Ovary (tissue), 9 donors: ENCODE measurements around the gene CTBP1. TPM values are rescaled to one million over a fixed set of nuclear protein-coding genes. Genes with fewer than 3 reads are reported as not detected.

Experiments used
- DNase-seq, 5 donors: peaks; one replicate each; pipeline ENCODE4 v3.0.0-alpha.2; 2019 to 2020
- H3K27ac ChIP-seq, 2 donors: fragments of 200-600 bp; one replicate each; pipeline versions ENCODE4 v1.5.1 to v1.8.0; 2019 to 2022
- H3K27me3 ChIP-seq: fragments of 200-600 bp; one replicate; pipeline ENCODE4 v1.8.0; 2022
- H3K36me3 ChIP-seq: fragments of 200-600 bp; sonication (generic); one replicate; pipeline ENCODE4 v1.5.1; 2019
- H3K4me1 ChIP-seq: one replicate; pipeline ENCODE4 v1.8.1; 2013; ENCODE audit warnings: mild to moderate bottlenecking, moderate library complexity; ENCODE audit not compliant: insufficient read depth
- H3K4me3 ChIP-seq: fragments of 200-600 bp; sonication (generic); one replicate; pipeline ENCODE4 v1.5.1; 2017
- H3K9me3 ChIP-seq, 2 donors: fragments of 200-600 bp in 1 of 2; sonication (generic) in 1 of 2; one replicate each; pipeline versions ENCODE4 v1.5.1 to v1.8.1; 2013 to 2019; ENCODE audit warnings: mild to moderate bottlenecking in 1 of 2, moderate library complexity in 1 of 2
- CTCF ChIP-seq, 3 donors: fragments of 450-650 bp in 2 of 3; fragments of 200-600 bp in 1 of 3; IDR thresholded peaks; one replicate each; pipeline versions ENCODE4 v1.5.1 to v1.8.0; 2016 to 2022; ENCODE audit warnings: antibody characterized with exemption in 3 of 3, mild to moderate bottlenecking in 1 of 3
- EP300 ChIP-seq: sonication (generic); formaldehyde crosslinking; IDR thresholded peaks from one replicate; pipeline ENCODE4 v1.6.1; 2017; ENCODE audit warnings: antibody characterized with exemption
- POLR2A ChIP-seq: fragments of 450-650 bp; IDR thresholded peaks from one replicate; pipeline ENCODE4 v1.6.1; 2017; ENCODE audit warnings: antibody characterized with exemption, mild to moderate bottlenecking, moderate library complexity
- WGBS, 3 donors: extraction: QIAGEN DNeasy Blood & Tissue Kit in 1 of 3; methylation state at CpG; one replicate each; pipeline versions ENCODE4 v1.1.5 to v1.1.7; 2013 to 2017; 5-methylcytosine and 5-hydroxymethylcytosine counted together
- intact Hi-C, 4 donors: fragments of 100-400 bp; cut with DNase I; formaldehyde crosslinking; loops; one replicate each; pipeline versions ENCODE4 v1.11.0 to v1.15.1; 2022 to 2023
- polyA plus RNA-seq, 2 donors: library from polyadenylated mRNA; stranded (reverse); fragments of 200-250 nt in 1 of 2; fragments of 350-450 nt in 1 of 2; fragmentation: Illumina TruSeq in 1 of 2; extraction: RNeasy Lipid Tissue Mini Kit (QIAGEN cat#74804) in 1 of 2; gene quantifications; one replicate each; pipeline ENCODE4 v1.2.3, GENCODE V29; 2013 to 2014
- total RNA-seq, 7 donors: library from RNA; depleted of rRNA in 2 of 7; stranded (reverse); fragments of >200 nt in 2 of 7; fragmentation: NEBNext Ultra II Directional in 3 of 7; extraction: Animal tissue kit (Norgen Biotek cat#: 25700) in 3 of 7; gene quantifications; one replicate each; pipeline versions ENCODE4 v1.1.0 to v1.2.4, GENCODE V29; 2016 to 2023
- donor health status: DM: no; HTN: no; CAD: no; lungs with moderate emphysema.
- donor health status: DM: no; HTN: no; CAD: no.
- donor health status: Bipolar disorder and iron deficiency.
- donor health status: DM: yes; HTN: yes; CAD: no.
- donor health status: DM: no; HTN: no; CAD: no.
- donor health status: DM: yes; HTN: yes; CAD: no.

CTBP1 gene
- total and polyA plus RNA-seq, 9 donors = 45.7 to 231 (median 141) TPM

GRCh38 chr4:1164040-1164439 lies 84.9 kb downstream of the CTBP1 start:
- intact Hi-C loops = loop anchor here in 1 of 4 donors (10.0 kb wide), 1 partner anchor 191 kb away; no protein-coding TSS in a partner anchor
- Histone ChIP-seq H3K9me3 (no peaks in the 10 kb centered on the region), H3K36me3 (no peaks in the 10 kb centered on the region), H3K4me1 (no peaks in the 10 kb centered on the region), H3K27me3 (no peaks in the 10 kb centered on the region), H3K27ac (no peak overlapping the region), H3K4me3 (no peak overlapping the region)
- DNase-seq = no peak
- TF ChIP-seq EP300 = no peak
- TF ChIP-seq POLR2A = no peak
- no peak for TF ChIP-seq CTCF (IDR thresholded peaks at IDR 0.05)
- 87 to 93% (median 88%) methylated on average over 4 of the region's 4 CpGs for WGBS, 3 donors

Other genes starting within 250 kb of the CTBP1 start
- gene FGFRL1, start 237.5 kb downstream of the CTBP1 start, total RNA-seq = 10 to 100 TPM; 23.4 to 59.1 (median 40.2) TPM
- gene FGFRL1, start 237.5 kb downstream of the CTBP1 start, polyA plus RNA-seq = 10 to 100 TPM; 29.5 to 29.6 TPM
- 10 to 100 TPM in 6 of 7 donors, 1 to 10 TPM in 1; 6.2 to 31.0 (median 20.3) TPM for gene RNF212, start 135.6 kb downstream of the CTBP1 start, total RNA-seq
- 10 to 100 TPM in 1 of 2 donors, 1 to 10 TPM in 1; 6.8 to 11.5 TPM for gene RNF212, start 135.6 kb downstream of the CTBP1 start, polyA plus RNA-seq
- 100 to 1,000 TPM in 1 of 7 donors, 10 to 100 TPM in 6; 12.2 to 104 (median 55.3) TPM for gene SPON2, start 76.5 kb downstream of the CTBP1 start, total RNA-seq
- 10 to 100 TPM in 1 of 2 donors, 1 to 10 TPM in 1; 8.0 to 46.2 TPM for gene SPON2, start 76.5 kb downstream of the CTBP1 start, polyA plus RNA-seq
- gene MAEA, start 40.8 kb upstream of the CTBP1 start, total RNA-seq = 10 to 100 TPM; 48.3 to 71.3 (median 56.7) TPM
- 10 to 100 TPM; 23.8 to 60.7 TPM for gene MAEA, start 40.8 kb upstream of the CTBP1 start, polyA plus RNA-seq
- gene UVSSA, start 98.1 kb upstream of the CTBP1 start, total RNA-seq = 10 to 100 TPM; 12.1 to 24.7 (median 19.1) TPM
- 1 to 10 TPM; 3.8 to 6.6 TPM for gene UVSSA, start 98.1 kb upstream of the CTBP1 start, polyA plus RNA-seq
- not detected for gene NKX1-1, start 157.3 kb upstream of the CTBP1 start, total RNA-seq
- gene NKX1-1, start 157.3 kb upstream of the CTBP1 start, polyA plus RNA-seq = not detected